ENCODE data around the gene GLRX2.

GLRX2 gene

DNA sequence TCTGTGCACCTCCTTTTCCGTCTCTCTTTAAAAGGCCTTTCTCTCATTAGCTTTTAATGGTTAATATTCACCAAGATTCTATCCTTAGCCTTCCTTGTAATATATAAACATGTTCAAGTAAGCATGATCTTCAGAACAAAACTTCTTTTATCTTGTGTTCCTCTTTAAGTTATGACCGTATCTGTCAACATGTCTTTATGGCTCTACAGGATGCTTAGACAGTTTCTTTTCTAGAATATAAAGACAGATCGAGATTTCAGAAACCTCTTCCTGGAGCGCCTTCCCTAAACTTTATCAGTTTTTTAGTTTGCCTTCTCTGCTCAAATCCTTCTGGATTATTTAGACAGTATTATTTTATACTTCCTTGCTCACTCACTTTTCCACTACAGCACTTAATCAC, 38.6 kb downstream of the GLRX2 start:
- TF ChIP-seq, protein P1, sequence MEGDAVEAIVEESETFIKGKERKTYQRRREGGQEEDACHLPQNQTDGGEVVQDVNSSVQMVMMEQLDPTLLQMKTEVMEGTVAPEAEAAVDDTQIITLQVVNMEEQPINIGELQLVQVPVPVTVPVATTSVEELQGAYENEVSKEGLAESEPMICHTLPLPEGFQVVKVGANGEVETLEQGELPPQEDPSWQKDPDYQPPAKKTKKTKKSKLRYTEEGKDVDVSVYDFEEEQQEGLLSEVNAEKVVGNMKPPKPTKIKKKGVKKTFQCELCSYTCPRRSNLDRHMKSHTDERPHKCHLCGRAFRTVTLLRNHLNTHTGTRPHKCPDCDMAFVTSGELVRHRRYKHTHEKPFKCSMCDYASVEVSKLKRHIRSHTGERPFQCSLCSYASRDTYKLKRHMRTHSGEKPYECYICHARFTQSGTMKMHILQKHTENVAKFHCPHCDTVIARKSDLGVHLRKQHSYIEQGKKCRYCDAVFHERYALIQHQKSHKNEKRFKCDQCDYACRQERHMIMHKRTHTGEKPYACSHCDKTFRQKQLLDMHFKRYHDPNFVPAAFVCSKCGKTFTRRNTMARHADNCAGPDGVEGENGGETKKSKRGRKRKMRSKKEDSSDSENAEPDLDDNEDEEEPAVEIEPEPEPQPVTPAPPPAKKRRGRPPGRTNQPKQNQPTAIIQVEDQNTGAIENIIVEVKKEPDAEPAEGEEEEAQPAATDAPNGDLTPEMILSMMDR (IDR thresholded peaks at IDR 0.05), result no peak
- DNase-seq (ENCODE audit: low spot score), result no peak
- Histone ChIP-seq H3K4me3 (no peak overlapping the region), H3K27ac (no peak overlapping the region)

DNA sequence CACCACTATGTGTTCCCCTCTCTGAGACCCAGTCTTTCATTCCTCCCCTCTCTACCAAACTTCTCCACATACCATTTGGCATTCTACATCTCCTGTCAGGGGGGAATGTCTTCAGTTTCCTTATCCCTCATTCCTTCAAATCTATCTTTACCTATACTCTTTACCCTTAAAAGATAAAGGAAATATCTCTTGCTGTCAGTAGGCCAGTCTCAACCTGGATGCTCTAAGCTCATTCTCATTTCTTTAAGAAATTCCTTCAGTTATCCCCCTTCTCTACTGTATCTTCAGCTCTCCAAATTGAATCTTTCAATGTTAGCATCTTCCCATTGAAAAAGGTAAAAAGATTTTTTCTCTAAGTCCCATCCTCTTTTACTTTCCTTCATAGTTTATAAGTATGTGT, 39.3 kb downstream of the GLRX2 start:
- TF ChIP-seq, protein P1 (IDR thresholded peaks at IDR 0.05), result no peak
- Histone ChIP-seq H3K4me3 (no peak overlapping the region), H3K27ac (no peak overlapping the region)
- no peak for DNase-seq (ENCODE audit: low spot score)

DNA sequence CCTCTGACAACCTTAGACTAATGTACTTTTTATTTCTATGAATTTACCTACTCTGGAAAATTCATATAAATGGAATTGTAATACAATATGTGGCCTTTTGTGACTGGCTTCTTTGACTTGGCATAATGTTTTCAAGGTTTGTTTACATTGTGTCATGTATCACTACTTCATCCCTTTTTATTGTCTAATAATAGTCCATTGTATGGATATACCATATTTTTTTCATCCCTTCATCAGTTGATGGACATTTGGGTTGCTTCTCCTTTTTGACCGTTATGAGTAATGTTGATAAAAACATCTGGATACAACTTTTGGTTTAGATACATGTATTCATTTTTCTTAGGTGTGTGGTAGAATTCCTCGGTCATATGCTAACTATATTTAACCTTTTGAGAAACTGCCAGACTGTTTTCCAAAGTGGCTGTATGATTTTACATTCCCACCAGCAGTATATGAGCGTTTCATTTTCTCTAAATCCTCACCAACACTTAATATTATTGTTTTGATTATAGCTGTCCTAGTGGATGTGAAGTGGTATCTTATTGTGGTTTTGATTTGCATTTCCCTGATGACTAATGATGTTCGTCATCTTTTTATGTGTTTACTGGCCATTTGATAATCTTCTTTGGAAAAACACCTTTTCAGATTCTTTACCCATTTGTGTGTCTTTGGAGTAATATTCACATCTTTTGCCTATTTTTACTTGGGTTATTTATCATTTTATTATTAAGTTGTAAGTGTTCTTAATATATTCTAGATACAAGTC, 42.3 kb downstream of the GLRX2 start:
- H3K4me3 ChIP-seq, result no peak overlapping the region
- DNase-seq (ENCODE audit: low spot score), result no peak
- no peak overlapping the region for H3K27ac ChIP-seq
- TF ChIP-seq, protein P1 (IDR thresholded peaks at IDR 0.05), result no peak

DNA sequence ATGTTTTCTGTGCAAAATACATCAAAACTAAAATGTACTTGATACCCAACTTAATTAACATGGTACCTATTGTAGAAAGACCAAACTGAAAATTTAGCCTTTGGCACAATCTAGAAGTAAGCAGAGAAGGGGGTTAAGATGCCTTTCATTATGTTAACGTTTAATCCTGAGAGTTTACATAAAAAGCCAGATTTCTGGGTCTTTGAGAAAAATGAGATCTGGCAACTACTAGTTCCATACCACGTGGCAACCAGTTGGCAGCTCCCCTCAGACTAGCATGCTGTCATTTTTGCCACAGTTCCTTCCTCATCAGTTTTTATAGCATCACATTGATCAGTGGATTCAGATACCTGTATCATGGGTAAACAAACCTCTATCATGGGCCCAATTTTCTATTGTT, 44.3 kb downstream of the GLRX2 start:
- peak overlapping the region; percentile 96 to 99 for H3K27ac ChIP-seq
- DNase-seq (ENCODE audit: low spot score), result no peak
- H3K4me3 ChIP-seq, result peak overlapping the region; percentile 94
- TF ChIP-seq, protein P1 (IDR thresholded peaks at IDR 0.05), result no peak

DNA sequence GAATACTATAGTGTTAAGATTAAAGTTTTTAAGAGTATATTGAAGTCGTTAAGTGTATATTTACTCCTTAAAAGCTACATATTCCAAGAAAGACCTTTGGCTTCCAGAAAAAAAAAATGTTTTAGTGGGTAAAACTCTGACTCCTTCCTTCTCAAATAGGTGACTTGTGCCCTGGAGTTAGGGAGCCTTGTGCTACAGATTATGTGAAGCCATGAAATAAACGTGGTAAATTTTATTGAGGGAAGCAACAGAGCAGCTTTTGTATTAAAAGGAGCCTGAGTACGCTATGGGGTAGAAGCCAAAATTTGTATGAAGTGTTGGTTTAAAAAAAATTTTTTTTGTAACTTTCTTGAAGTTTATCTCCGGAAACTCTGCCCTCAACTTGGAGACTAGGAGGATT, 44.8 kb downstream of the GLRX2 start:
- H3K27ac ChIP-seq, result peak overlapping the region; percentile 96 to 99
- no peak for DNase-seq (ENCODE audit: low spot score)
- peak overlapping the region; percentile 94 for H3K4me3 ChIP-seq
- TF ChIP-seq, protein P1 (IDR thresholded peaks at IDR 0.05), result no peak

DNA sequence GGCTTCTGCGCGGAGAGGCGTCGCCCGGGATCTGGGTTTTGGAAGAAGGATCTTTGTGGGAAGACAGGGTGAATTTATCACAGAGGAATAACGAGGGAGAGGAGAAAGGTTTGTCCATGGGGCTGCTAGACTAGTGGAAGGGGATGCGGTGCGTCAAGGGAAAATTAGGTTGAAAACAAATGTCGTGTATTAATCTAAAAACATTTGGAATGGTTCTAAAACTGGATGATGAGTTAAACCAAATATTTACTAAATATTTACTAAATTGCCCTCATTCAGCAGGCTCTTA, 45.2 kb downstream of the GLRX2 start:
- Histone ChIP-seq H3K27ac (peak overlapping the region; percentile 96 to 99), H3K4me3 (peak overlapping the region; percentile 94)
- TF ChIP-seq, protein P1 (IDR thresholded peaks at IDR 0.05), result no peak
- DNase-seq (ENCODE audit: low spot score), result no peak
